Immature natural killer cell (primary cell): ENCODE data around the gene SHROOM1. TPM values are rescaled to one million over a fixed set of nuclear protein-coding genes. Genes with fewer than 3 reads are reported as not detected.
"Not testable (repeated sequence)": the region's sequence is repeated elsewhere in the genome, so short reads cannot be mapped to it uniquely, and the experiment has no call there.

Source experiments
- DNase-seq, 3 donors: peaks; one replicate each; pipeline ENCODE4 v3.0.0; 2022; ENCODE audit warnings: mixed read lengths in 1 of 3
- H3K27ac Mint-ChIP-seq, 6 donors: one replicate each; pipeline ENCODE4 v1.8.0; 2020; ENCODE audit warnings: mixed read lengths in 6 of 6, mild to moderate bottlenecking in 5 of 6, inconsistent platforms in 4 of 6, moderate library complexity in 3 of 6
- H3K27me3 Mint-ChIP-seq, 3 donors: one replicate each; pipeline ENCODE4 v1.8.0; 2020 to 2021; ENCODE audit warnings: low read depth in 3 of 3, mild to moderate bottlenecking in 3 of 3, mixed read lengths in 3 of 3, moderate library complexity in 3 of 3, inconsistent platforms in 1 of 3
- H3K36me3 Mint-ChIP-seq, 3 donors: one replicate each; pipeline ENCODE4 v1.8.0; 2020; ENCODE audit warnings: mixed read lengths in 3 of 3, inconsistent platforms in 2 of 3, mild to moderate bottlenecking in 2 of 3
- H3K4me1 Mint-ChIP-seq, 2 donors: one replicate each; pipeline ENCODE4 v1.8.0; 2020; ENCODE audit warnings: inconsistent platforms in 2 of 2, mild to moderate bottlenecking in 2 of 2, mixed read lengths in 2 of 2, moderate library complexity in 1 of 2
- H3K4me3 Mint-ChIP-seq, 5 donors: one replicate each; pipeline ENCODE4 v1.8.0; 2020; ENCODE audit warnings: mild to moderate bottlenecking in 5 of 5, mixed read lengths in 5 of 5, inconsistent platforms in 3 of 5, moderate library complexity in 3 of 5
- H3K9me3 Mint-ChIP-seq, 6 donors: one replicate each; pipeline ENCODE4 v1.8.0; 2020; ENCODE audit warnings: mild to moderate bottlenecking in 6 of 6, mixed read lengths in 6 of 6, inconsistent platforms in 4 of 6, moderate library complexity in 3 of 6
- polyA plus RNA-seq, 3 donors: library from polyadenylated mRNA; unstranded; fragments of 300-500 nt; fragmentation: Illumina TruSeq; gene quantifications; one replicate each; pipeline ENCODE4 v1.2.3, GENCODE V29; 2021

SHROOM1 gene
- polyA plus RNA-seq, 3 donors from 2014 or later = 1.4 TPM; not detected in 2

- peak overlapping the region in 4 of 5 donors; percentile 48 to 65 (median 54) for H3K4me3 Mint-ChIP-seq
- peaks cover 0 to 4% (median 0%) of the 10 kb centered on the region in 3 donors for H3K36me3 Mint-ChIP-seq
- no peak overlapping the region for H3K27ac Mint-ChIP-seq
- peaks cover 0 to 3% (median 0%) of the 10 kb centered on the region in 6 donors for H3K9me3 Mint-ChIP-seq
- H3K4me1 Mint-ChIP-seq = peaks cover 7 to 17% of the 10 kb centered on the region in 2 donors
- no peak for DNase-seq
- H3K27me3 Mint-ChIP-seq = peaks cover 22 to 31% (median 25%) of the 10 kb centered on the region in 3 donors
Measured at GRCh38 chr5:132815454-132815853, 15.0 kb downstream of the SHROOM1 start.

- Mint-ChIP-seq H3K4me1 (peaks cover 7 to 13% of the 10 kb centered on the region in 2 donors), H3K27me3 (peaks cover 22 to 37% (median 23%) of the 10 kb centered on the region in 3 donors), H3K27ac (no peak overlapping the region), H3K36me3 (peaks cover 0 to 4% (median 0%) of the 10 kb centered on the region in 3 donors), H3K9me3 (peaks cover 0 to 3% (median 0%) of the 10 kb centered on the region in 6 donors), H3K4me3 (peak overlapping the region; percentile 21 to 65 (median 51))
- no peak for DNase-seq
Measured at GRCh38 chr5:132814503-132815294, 15.7 kb downstream of the SHROOM1 start.

GRCh38 chr5:132813599-132814502 is 16.6 kb downstream of the SHROOM1 start:
- peak in 1 of 3 donors; percentile 22 for DNase-seq
- peaks cover 21 to 43% (median 23%) of the 10 kb centered on the region in 3 donors for H3K27me3 Mint-ChIP-seq
- H3K9me3 Mint-ChIP-seq = peaks cover 0 to 3% (median 0%) of the 10 kb centered on the region in 6 donors
- peak overlapping the region in 2 of 5 donors; percentile 25 to 60 for H3K4me3 Mint-ChIP-seq
- H3K36me3 Mint-ChIP-seq = no peaks in the 10 kb centered on the region
- no peak overlapping the region for H3K27ac Mint-ChIP-seq
- H3K4me1 Mint-ChIP-seq = peaks cover 7 to 10% of the 10 kb centered on the region in 2 donors

GRCh38 chr5:132812781-132813598 is 17.5 kb downstream of the SHROOM1 start, which contains the start of gene SOWAHA:
Gene SOWAHA (plus strand): TSS chr5:132813302. CDS start chr5:132813622, 320 bp downstream.
- Mint-ChIP-seq H3K4me1 (peaks cover 7 to 10% of the 10 kb centered on the region in 2 donors), H3K27ac (no peak within 1 kb of the TSS), H3K4me3 (peak within 1 kb of the TSS; percentile 69 to 78 (median 74)), H3K9me3 (peaks cover 0 to 3% (median 0%) of the 10 kb centered on the region in 6 donors), H3K36me3 (no peaks in the 10 kb centered on the region), H3K27me3 (peaks cover 20 to 46% (median 23%) of the 10 kb centered on the region in 3 donors)
- DNase-seq = no peak

GRCh38 chr5:132812123-132812765 is 18.2 kb downstream of the SHROOM1 start:
- Mint-ChIP-seq H3K4me1 (peaks cover 7 to 10% of the 10 kb centered on the region in 2 donors), H3K4me3 (peak overlapping the region; percentile 69 to 78 (median 74)), H3K9me3 (peaks cover 0 to 3% (median 0%) of the 10 kb centered on the region in 6 donors), H3K36me3 (no peaks in the 10 kb centered on the region), H3K27ac (no peak overlapping the region), H3K27me3 (peaks cover 23 to 48% (median 25%) of the 10 kb centered on the region in 3 donors)
- DNase-seq = no peak

- H3K9me3 Mint-ChIP-seq = peaks cover 0 to 3% (median 0%) of the 10 kb centered on the region in 6 donors
- H3K27ac Mint-ChIP-seq = no peak overlapping the region
- H3K4me3 Mint-ChIP-seq = no peak overlapping the region
- no peak for DNase-seq
- peaks cover 7 to 10% of the 10 kb centered on the region in 2 donors for H3K4me1 Mint-ChIP-seq
- H3K36me3 Mint-ChIP-seq = no peaks in the 10 kb centered on the region
- peaks cover 25 to 44% (median 29%) of the 10 kb centered on the region in 3 donors for H3K27me3 Mint-ChIP-seq
Measured at GRCh38 chr5:132810605-132811004, 19.8 kb downstream of the SHROOM1 start.

- no peaks in the 10 kb centered on the region for H3K9me3 Mint-ChIP-seq
- no peak overlapping the region for H3K27ac Mint-ChIP-seq
- no peak overlapping the region for H3K4me3 Mint-ChIP-seq
- H3K36me3 Mint-ChIP-seq = no peaks in the 10 kb centered on the region
- DNase-seq = no peak
- peaks cover 22 to 41% (median 38%) of the 10 kb centered on the region in 3 donors for H3K27me3 Mint-ChIP-seq
- peaks cover 7 to 10% of the 10 kb centered on the region in 2 donors for H3K4me1 Mint-ChIP-seq
Measured at GRCh38 chr5:132808866-132809265, 21.6 kb downstream of the SHROOM1 start.

- no peak for DNase-seq
- H3K27ac Mint-ChIP-seq = no peak overlapping the region
- no peaks in the 10 kb centered on the region for H3K9me3 Mint-ChIP-seq
- H3K27me3 Mint-ChIP-seq = peaks cover 22 to 41% (median 38%) of the 10 kb centered on the region in 3 donors
- H3K36me3 Mint-ChIP-seq = no peaks in the 10 kb centered on the region
- H3K4me1 Mint-ChIP-seq = peaks cover 7 to 10% of the 10 kb centered on the region in 2 donors
- H3K4me3 Mint-ChIP-seq = no peak overlapping the region
Measured at GRCh38 chr5:132808448-132808847, 22.0 kb downstream of the SHROOM1 start.

- Mint-ChIP-seq H3K4me1 (peaks cover 0 to 2% of the 10 kb centered on the region in 2 donors), H3K27me3 (peaks cover 23 to 36% (median 35%) of the 10 kb centered on the region in 3 donors), H3K4me3 (no peak overlapping the region), H3K27ac (no peak overlapping the region), H3K36me3 (no peaks in the 10 kb centered on the region), H3K9me3 (no peaks in the 10 kb centered on the region)
- DNase-seq = no peak
Measured at GRCh38 chr5:132807163-132807838, 23.1 kb downstream of the SHROOM1 start.

- not testable (repeated sequence) for H3K4me3 Mint-ChIP-seq, H3K36me3 Mint-ChIP-seq, H3K27ac Mint-ChIP-seq, H3K4me1 Mint-ChIP-seq, DNase-seq, H3K9me3 Mint-ChIP-seq
- H3K27me3 Mint-ChIP-seq = peaks cover 25 to 36% (median 34%) of the 10 kb centered on the region in 3 donors
Measured at GRCh38 chr5:132806804-132807162, 23.7 kb downstream of the SHROOM1 start.

- DNase-seq, H3K4me3 Mint-ChIP-seq, H3K9me3 Mint-ChIP-seq, H3K36me3 Mint-ChIP-seq, H3K4me1 Mint-ChIP-seq, H3K27ac Mint-ChIP-seq: not testable (repeated sequence)
- peaks cover 20 to 38% (median 29%) of the 10 kb centered on the region in 3 donors for H3K27me3 Mint-ChIP-seq
Measured at GRCh38 chr5:132805872-132806271, 24.6 kb downstream of the SHROOM1 start.

- H3K27me3 Mint-ChIP-seq = peaks cover 13 to 28% (median 27%) of the 10 kb centered on the region in 3 donors
- not testable (repeated sequence) for H3K27ac Mint-ChIP-seq, H3K4me3 Mint-ChIP-seq, H3K9me3 Mint-ChIP-seq, DNase-seq, H3K36me3 Mint-ChIP-seq, H3K4me1 Mint-ChIP-seq
Measured at GRCh38 chr5:132804219-132804618, 26.2 kb downstream of the SHROOM1 start.
